Measurements from ENCODE around the gene ZNF764.

GRCh38 chr16:30592871-30593270 lies 34.7 kb upstream of the ZNF764 start:
- TF ChIP-seq ARID4B (CRISPR knock-in tag; IDR thresholded peaks at IDR 0.05), result no peak
- TF ChIP-seq NR1H2 (CRISPR knock-in tag; IDR thresholded peaks at IDR 0.05), result no peak
- TF ChIP-seq ATF7 (IDR thresholded peaks at IDR 0.05), result no peak
- TF ChIP-seq, protein P1, sequence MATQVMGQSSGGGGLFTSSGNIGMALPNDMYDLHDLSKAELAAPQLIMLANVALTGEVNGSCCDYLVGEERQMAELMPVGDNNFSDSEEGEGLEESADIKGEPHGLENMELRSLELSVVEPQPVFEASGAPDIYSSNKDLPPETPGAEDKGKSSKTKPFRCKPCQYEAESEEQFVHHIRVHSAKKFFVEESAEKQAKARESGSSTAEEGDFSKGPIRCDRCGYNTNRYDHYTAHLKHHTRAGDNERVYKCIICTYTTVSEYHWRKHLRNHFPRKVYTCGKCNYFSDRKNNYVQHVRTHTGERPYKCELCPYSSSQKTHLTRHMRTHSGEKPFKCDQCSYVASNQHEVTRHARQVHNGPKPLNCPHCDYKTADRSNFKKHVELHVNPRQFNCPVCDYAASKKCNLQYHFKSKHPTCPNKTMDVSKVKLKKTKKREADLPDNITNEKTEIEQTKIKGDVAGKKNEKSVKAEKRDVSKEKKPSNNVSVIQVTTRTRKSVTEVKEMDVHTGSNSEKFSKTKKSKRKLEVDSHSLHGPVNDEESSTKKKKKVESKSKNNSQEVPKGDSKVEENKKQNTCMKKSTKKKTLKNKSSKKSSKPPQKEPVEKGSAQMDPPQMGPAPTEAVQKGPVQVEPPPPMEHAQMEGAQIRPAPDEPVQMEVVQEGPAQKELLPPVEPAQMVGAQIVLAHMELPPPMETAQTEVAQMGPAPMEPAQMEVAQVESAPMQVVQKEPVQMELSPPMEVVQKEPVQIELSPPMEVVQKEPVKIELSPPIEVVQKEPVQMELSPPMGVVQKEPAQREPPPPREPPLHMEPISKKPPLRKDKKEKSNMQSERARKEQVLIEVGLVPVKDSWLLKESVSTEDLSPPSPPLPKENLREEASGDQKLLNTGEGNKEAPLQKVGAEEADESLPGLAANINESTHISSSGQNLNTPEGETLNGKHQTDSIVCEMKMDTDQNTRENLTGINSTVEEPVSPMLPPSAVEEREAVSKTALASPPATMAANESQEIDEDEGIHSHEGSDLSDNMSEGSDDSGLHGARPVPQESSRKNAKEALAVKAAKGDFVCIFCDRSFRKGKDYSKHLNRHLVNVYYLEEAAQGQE (IDR thresholded peaks at IDR 0.05; ENCODE audit: borderline replicate concordance), result no peak
- TF ChIP-seq, protein P1 (CRISPR knock-in tag; IDR thresholded peaks at IDR 0.05; ENCODE audit: low read depth), result no peak
- TF ChIP-seq EP300 (IDR thresholded peaks at IDR 0.05; ENCODE audit: low read length), result no peak
- TF ChIP-seq KLF16 (IDR thresholded peaks at IDR 0.05), result no peak
- TF ChIP-seq, protein P2, sequence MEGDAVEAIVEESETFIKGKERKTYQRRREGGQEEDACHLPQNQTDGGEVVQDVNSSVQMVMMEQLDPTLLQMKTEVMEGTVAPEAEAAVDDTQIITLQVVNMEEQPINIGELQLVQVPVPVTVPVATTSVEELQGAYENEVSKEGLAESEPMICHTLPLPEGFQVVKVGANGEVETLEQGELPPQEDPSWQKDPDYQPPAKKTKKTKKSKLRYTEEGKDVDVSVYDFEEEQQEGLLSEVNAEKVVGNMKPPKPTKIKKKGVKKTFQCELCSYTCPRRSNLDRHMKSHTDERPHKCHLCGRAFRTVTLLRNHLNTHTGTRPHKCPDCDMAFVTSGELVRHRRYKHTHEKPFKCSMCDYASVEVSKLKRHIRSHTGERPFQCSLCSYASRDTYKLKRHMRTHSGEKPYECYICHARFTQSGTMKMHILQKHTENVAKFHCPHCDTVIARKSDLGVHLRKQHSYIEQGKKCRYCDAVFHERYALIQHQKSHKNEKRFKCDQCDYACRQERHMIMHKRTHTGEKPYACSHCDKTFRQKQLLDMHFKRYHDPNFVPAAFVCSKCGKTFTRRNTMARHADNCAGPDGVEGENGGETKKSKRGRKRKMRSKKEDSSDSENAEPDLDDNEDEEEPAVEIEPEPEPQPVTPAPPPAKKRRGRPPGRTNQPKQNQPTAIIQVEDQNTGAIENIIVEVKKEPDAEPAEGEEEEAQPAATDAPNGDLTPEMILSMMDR (IDR thresholded peaks at IDR 0.05 in 2 of 3, conservative IDR thresholded peaks at IDR 0.05 in 1 of 3; ENCODE audit: insufficient read depth in 2 of 3, low read depth in 1 of 3, low read length in 3 of 3), result no peak
- no peak for TF ChIP-seq POLR2G (IDR thresholded peaks at IDR 0.05; ENCODE audit: low read depth, low read length)
- TF ChIP-seq, protein P3, sequence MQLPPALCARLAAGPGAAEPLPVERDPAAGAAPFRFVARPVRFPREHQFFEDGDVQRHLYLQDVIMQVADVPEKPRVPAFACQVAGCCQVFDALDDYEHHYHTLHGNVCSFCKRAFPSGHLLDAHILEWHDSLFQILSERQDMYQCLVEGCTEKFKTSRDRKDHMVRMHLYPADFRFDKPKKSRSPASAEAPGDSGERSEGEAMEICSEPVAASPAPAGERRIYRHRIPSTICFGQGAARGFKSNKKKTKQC (CRISPR knock-in tag; IDR thresholded peaks at IDR 0.05), result no peak
- TF ChIP-seq, protein P4, sequence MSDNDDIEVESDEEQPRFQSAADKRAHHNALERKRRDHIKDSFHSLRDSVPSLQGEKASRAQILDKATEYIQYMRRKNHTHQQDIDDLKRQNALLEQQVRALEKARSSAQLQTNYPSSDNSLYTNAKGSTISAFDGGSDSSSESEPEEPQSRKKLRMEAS (CRISPR knock-in tag; IDR thresholded peaks at IDR 0.05), result no peak

Measured in K562 (cell line).